OCI-LY7 (cell line): ENCODE results near the gene TAGLN. TPM values are rescaled to one million over a fixed set of nuclear protein-coding genes. Genes with fewer than 3 reads are reported as not detected.

Source experiments
- BruUV-seq: library from RNA; stranded (reverse); fragments of 400-500 nt; replicated peaks from 2 replicates; lab custom pipeline; 2021; lab: Mats Ljungman, UMichigan
- CTCF ChIA-PET: fragments of 300-600 bp; sonication (Branson Sonifier 250); formaldehyde crosslinking; loops from one replicate; lab custom pipeline; 2022; ENCODE audit warnings: antibody characterized with exemption; ENCODE audit not compliant: unreplicated experiment; lab: Charles Lee
- POLR2A ChIA-PET: fragments of 300-600 bp; sonication (Branson Sonifier 250); formaldehyde crosslinking; loops from one replicate; lab custom pipeline; 2022; ENCODE audit warnings: antibody characterized with exemption; lab: Charles Lee
- DNase-seq: peaks from one replicate; pipeline ENCODE4 v3.0.0-alpha.2; 2015; ENCODE audit warnings: low spot score
- H2AFZ ChIP-seq: fragments of 200-600 bp; sonication (generic), shearing (Covaris generic); 2 replicates; pipeline ENCODE4 v1.6.1; 2014; ENCODE audit warnings: mild to moderate bottlenecking, antibody characterized with exemption, low read length, moderate library complexity
- H3K27ac ChIP-seq: fragments of 200-600 bp; sonication (generic); 2 replicates; pipeline ENCODE4 v1.5.1; 2014; ENCODE audit warnings: mixed run types, low read depth, mild to moderate bottlenecking, moderate library complexity, low read length, inconsistent platforms; ENCODE audit not compliant: poor library complexity, severe bottlenecking
- H3K36me3 ChIP-seq: fragments of 200-600 bp; sonication (generic); 2 replicates; pipeline ENCODE4 v1.6.1; 2014; ENCODE audit warnings: mild to moderate bottlenecking, antibody characterized with exemption, low read length, moderate library complexity, mixed read lengths; ENCODE audit not compliant: insufficient read depth
- H3K4me1 ChIP-seq: fragments of 200-600 bp; sonication (generic); 2 replicates; pipeline ENCODE4 v1.5.1; 2014; ENCODE audit warnings: mild to moderate bottlenecking, low read length; ENCODE audit not compliant: insufficient read depth, poor library complexity, severe bottlenecking
- H3K4me2 ChIP-seq: fragments of 200-600 bp; sonication (generic); 2 replicates; pipeline ENCODE4 v1.6.1; 2014; ENCODE audit warnings: mild to moderate bottlenecking, low read length
- H3K4me3 ChIP-seq: fragments of 200-600 bp; sonication (generic); 2 replicates; pipeline ENCODE4 v1.5.1; 2014; ENCODE audit warnings: mild to moderate bottlenecking, low read depth, low read length; ENCODE audit not compliant: poor library complexity, severe bottlenecking
- H3K79me2 ChIP-seq: fragments of 200-600 bp; sonication (generic); 2 replicates; pipeline ENCODE4 v1.6.1; 2016; ENCODE audit warnings: low read depth, mild to moderate bottlenecking, low read length, moderate library complexity, mixed read lengths; ENCODE audit not compliant: insufficient read depth
- H3K9me2 ChIP-seq: fragments of 200-600 bp; sonication (generic); 2 replicates; pipeline ENCODE4 v1.6.1; 2016; ENCODE audit warnings: mild to moderate bottlenecking, low read length, mixed read lengths; ENCODE audit not compliant: insufficient read depth
- H3K9me3 ChIP-seq: fragments of 200-600 bp; sonication (generic); 2 replicates; pipeline ENCODE4 v1.6.1; 2014; ENCODE audit warnings: mild to moderate bottlenecking, mixed run types, low read length, mixed read lengths
- H4K20me1 ChIP-seq: fragments of 200-600 bp; sonication (generic); 2 replicates; pipeline ENCODE4 v1.6.1; 2014; ENCODE audit warnings: mild to moderate bottlenecking, antibody characterized with exemption, low read length, moderate library complexity, mixed read lengths; ENCODE audit not compliant: insufficient read depth
- EZH2phosphoT487 ChIP-seq: fragments of 200-600 bp; sonication (generic); IDR thresholded peaks from 2 replicates; pipeline ENCODE4 v1.6.1; 2018; ENCODE audit warnings: low read depth, borderline replicate concordance, mild to moderate bottlenecking, mixed run types, antibody characterized with exemption, low read length, moderate library complexity, mixed read lengths
- intact Hi-C: fragments of 100-400 bp; cut with micrococcal nuclease; formaldehyde crosslinking; loops from one replicate; pipeline ENCODE4 v1.10.0; 2022; ENCODE audit not compliant: unreplicated experiment
- total RNA-seq, 2 experiments: library from RNA; depleted of rRNA in 1 of 2; stranded (reverse); fragments of >200 nt in 1 of 2; shearing (Covaris generic) in 1 of 2; gene quantifications; 2 replicates each; pipeline ENCODE4 v1.2.3, GENCODE V29; 2014 to 2022
- TF ChIP-seq, protein P1 (sequence below): fragments of 200-600 bp; sonication (generic); conservative IDR thresholded peaks from 2 replicates; pipeline ENCODE4 v1.5.1; 2014; ENCODE audit warnings: mild to moderate bottlenecking, antibody characterized with exemption, low read length, moderate library complexity, mixed read lengths

TAGLN gene
- total RNA-seq, 2 experiments from 2014 or later: 5.4 to 7.4 TPM

DNA sequence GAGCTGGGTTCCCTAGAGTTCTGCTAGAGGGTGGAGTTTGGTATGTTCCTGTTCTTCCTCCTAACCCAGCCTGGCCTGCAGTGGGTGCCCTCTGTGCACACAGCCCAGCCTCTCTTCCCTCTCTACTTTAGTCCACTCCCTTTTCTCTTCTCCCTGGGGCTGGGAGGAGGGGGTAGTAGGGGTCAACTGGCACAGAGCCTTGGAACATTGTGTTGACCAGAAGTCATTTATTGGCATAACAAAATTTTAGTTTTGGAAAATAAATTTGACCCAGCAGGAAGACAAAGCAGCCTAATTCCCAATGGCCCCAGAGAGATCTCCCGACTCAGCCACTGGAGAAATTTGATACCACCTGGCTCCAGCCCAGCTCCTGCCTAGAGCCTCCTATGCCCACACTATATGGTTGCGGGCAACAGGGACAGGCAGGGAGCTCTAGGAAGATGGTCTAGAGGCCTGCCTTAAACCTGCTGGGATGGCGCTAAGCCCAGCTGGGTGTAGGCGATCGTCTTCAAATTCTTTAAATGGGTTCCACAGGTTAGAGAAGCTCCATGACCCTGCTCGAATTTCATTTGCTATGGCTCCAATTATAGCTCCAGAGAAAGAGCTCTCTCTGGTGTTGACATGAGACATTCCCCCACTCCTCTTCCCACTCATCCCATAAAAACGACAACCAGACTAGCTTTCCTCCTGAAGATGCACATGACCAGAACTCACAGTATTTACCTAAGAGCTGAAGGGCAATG lies 22.8 kb downstream of the TAGLN start:
- ChIA-PET POLR2A (interaction anchor here (0.9 to 1.3 kb wide), 2 partner anchors 9 to 38 kb away, joined by 3 to 10 read pairs; no protein-coding TSS in a partner anchor), CTCF (interaction anchor here (0.8 kb wide), 1 partner anchor 41 kb away, joined by 3 read pairs; no protein-coding TSS in a partner anchor)
- Histone ChIP-seq H3K9me2 (no peaks in the 10 kb centered on the region), H4K20me1 (no peaks in the 10 kb centered on the region), H3K79me2 (no peaks in the 10 kb centered on the region), H3K4me1 (peaks cover 4% of the 10 kb centered on the region), H3K4me2 (no peak overlapping the region), H3K4me3 (no peak overlapping the region), H3K9me3 (no peaks in the 10 kb centered on the region), H2AFZ (no peak overlapping the region), H3K27ac (no peak overlapping the region), H3K36me3 (peaks cover 93% of the 10 kb centered on the region)
- intact Hi-C loops: no loop called here
- BruUV-seq: no TSS peak
- TF ChIP-seq EZH2phosphoT487: no peak
- TF ChIP-seq, protein P1, sequence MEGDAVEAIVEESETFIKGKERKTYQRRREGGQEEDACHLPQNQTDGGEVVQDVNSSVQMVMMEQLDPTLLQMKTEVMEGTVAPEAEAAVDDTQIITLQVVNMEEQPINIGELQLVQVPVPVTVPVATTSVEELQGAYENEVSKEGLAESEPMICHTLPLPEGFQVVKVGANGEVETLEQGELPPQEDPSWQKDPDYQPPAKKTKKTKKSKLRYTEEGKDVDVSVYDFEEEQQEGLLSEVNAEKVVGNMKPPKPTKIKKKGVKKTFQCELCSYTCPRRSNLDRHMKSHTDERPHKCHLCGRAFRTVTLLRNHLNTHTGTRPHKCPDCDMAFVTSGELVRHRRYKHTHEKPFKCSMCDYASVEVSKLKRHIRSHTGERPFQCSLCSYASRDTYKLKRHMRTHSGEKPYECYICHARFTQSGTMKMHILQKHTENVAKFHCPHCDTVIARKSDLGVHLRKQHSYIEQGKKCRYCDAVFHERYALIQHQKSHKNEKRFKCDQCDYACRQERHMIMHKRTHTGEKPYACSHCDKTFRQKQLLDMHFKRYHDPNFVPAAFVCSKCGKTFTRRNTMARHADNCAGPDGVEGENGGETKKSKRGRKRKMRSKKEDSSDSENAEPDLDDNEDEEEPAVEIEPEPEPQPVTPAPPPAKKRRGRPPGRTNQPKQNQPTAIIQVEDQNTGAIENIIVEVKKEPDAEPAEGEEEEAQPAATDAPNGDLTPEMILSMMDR: no peak
- no peak for DNase-seq

DNA sequence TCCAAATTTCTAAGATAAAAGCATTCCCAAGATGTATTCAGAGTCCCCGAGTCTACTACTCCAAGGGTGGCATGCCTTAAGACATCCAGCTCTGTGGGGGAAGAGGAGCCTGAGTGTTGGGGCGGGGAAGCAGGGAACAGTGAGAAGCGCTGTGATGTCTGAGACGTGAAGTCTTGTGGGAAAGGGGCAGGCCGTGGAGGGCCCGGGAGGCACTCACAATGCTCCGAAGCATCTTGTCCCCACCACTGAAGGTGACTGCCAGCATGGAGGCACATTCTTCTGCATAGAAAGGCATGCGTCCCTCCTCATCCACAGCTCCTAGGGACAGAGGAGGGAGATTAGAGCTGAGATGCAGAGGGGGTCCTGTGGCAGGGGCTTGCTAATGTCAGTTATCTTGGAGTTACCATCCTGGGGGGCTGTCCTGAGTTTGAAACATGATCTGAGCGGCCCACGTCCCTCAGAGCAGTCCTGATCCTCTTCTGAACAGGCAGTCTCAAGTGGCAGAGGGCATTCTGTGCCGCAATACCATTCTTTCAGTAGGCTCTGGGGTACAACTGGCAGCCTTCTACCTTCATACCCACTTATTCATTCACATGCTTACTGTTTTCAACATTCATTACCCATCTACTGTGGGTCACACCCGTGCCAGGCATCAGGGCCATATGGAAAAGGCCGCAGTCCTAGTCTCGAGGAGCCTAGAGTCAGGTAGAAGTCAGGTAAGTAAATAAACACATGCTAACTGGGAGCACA lies 24.0 kb downstream of the TAGLN start:
- intact Hi-C loops: no loop called here
- no peak overlapping the region for H2AFZ ChIP-seq
- ChIA-PET POLR2A (no interaction called here), CTCF (no interaction called here)
- no peaks in the 10 kb centered on the region for H3K79me2 ChIP-seq
- TF ChIP-seq, protein P1: no peak
- TF ChIP-seq EZH2phosphoT487: no peak
- no peak overlapping the region for H3K4me2 ChIP-seq
- DNase-seq: no peak
- peaks cover 92% of the 10 kb centered on the region for H3K36me3 ChIP-seq
- H3K4me1 ChIP-seq: peaks cover 5% of the 10 kb centered on the region
- H3K9me2 ChIP-seq: no peaks in the 10 kb centered on the region
- no TSS peak for BruUV-seq
- H3K9me3 ChIP-seq: no peaks in the 10 kb centered on the region
- no peaks in the 10 kb centered on the region for H4K20me1 ChIP-seq
- H3K27ac ChIP-seq: no peak overlapping the region
- H3K4me3 ChIP-seq: no peak overlapping the region
